Uterus (tissue), 4 donors: Measurements from ENCODE around the gene RDM1. TPM values are rescaled to one million over a fixed set of nuclear protein-coding genes. Genes with fewer than 3 reads are reported as not detected.

Experiments used
- DNase-seq, 2 donors: peaks; one replicate each; pipeline ENCODE4 v3.0.0-alpha.2; 2019 to 2020
- H3K27ac ChIP-seq, 2 donors: fragments of 200-600 bp; sonication (generic); 1 replicate in 1 of 2; 2 replicates in 1 of 2; pipeline ENCODE4 v1.5.1; 2016 to 2018
- H3K27me3 ChIP-seq, 2 donors: fragments of 200-600 bp; sonication (generic); one replicate each; pipeline ENCODE4 v1.5.1; 2018 to 2019; ENCODE audit warnings: control low read depth in 1 of 2
- H3K36me3 ChIP-seq, 2 donors: fragments of 200-600 bp; sonication (generic); one replicate each; pipeline ENCODE4 v1.5.1; 2019; ENCODE audit warnings: control low read depth in 1 of 2
- H3K4me1 ChIP-seq, 2 donors: fragments of 200-600 bp; sonication (generic); one replicate each; pipeline ENCODE4 v1.5.1; 2018 to 2019; ENCODE audit warnings: control low read depth in 1 of 2
- H3K4me3 ChIP-seq, 2 donors: fragments of 200-600 bp; sonication (generic); 1 replicate in 1 of 2; 2 replicates in 1 of 2; pipeline ENCODE4 v1.5.1; 2018 to 2019; ENCODE audit warnings: mild to moderate bottlenecking in 1 of 2
- H3K9me3 ChIP-seq, 2 donors: fragments of 200-600 bp; sonication (generic); one replicate each; pipeline ENCODE4 v1.5.1; 2019; ENCODE audit warnings: control low read depth in 1 of 2
- POLR2A ChIP-seq, 2 donors: fragments of 450-650 bp; IDR thresholded peaks; one replicate each; pipeline ENCODE4 v1.6.1; 2016; ENCODE audit warnings: antibody characterized with exemption in 2 of 2, mild to moderate bottlenecking in 1 of 2, moderate library complexity in 1 of 2
- intact Hi-C: fragments of 100-400 bp; cut with DNase I; formaldehyde crosslinking; loops from one replicate; pipeline ENCODE4 v1.15.1; 2023; ENCODE audit warnings: low total_unique reads
- total RNA-seq, 4 donors: library from RNA; depleted of rRNA in 3 of 4; stranded (reverse); fragments of >200 nt in 3 of 4; gene quantifications; one replicate each; pipeline versions ENCODE4 v1.1.0 to v1.2.4, GENCODE V29; 2014 to 2023
- TF ChIP-seq, protein P1 (sequence below), 4 experiments: fragments of 200-600 bp in 2 of 4; fragments of 450-650 bp in 2 of 4; sonication (generic) in 2 of 4; IDR thresholded peaks; one replicate each; pipeline ENCODE4 v1.5.1; 2016 to 2019; ENCODE audit warnings: antibody characterized with exemption in 4 of 4, mild to moderate bottlenecking in 2 of 4, moderate library complexity in 1 of 4
- donor health status: DM: yes; HTN: yes; CAD: no.

RDM1 gene
- total RNA-seq, 4 donors from 2014 or later = 3.5 TPM; not detected in 3

DNA sequence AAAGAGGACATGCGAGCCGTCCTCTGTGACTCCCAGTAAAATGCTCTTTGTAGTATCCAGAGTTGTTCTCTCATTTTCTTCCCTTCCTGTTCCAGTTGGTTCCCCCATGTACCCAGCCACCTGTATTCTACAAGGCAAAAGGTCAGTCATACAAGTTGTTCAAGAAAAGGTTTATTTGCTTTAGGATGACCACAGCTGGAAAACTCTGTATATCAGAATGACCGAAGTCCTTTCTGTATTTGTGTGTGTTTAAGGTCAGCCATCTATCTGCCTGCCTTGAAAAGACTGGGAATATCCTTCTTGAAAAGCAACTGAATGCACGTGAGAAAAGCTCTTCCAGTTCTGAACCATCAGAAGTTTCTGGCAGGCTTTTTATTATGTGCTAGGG lies 42.4 kb upstream of the RDM1 start:
- no peaks in the 10 kb centered on the region for H3K36me3 ChIP-seq
- peak overlapping the region in 1 of 2 donors; percentile 21 for H3K27ac ChIP-seq
- H3K9me3 ChIP-seq = no peaks in the 10 kb centered on the region
- no peak overlapping the region for H3K4me3 ChIP-seq
- H3K27me3 ChIP-seq = no peaks in the 10 kb centered on the region
- intact Hi-C loops = no loop called here
- DNase-seq = no peak
- TF ChIP-seq, protein P1, sequence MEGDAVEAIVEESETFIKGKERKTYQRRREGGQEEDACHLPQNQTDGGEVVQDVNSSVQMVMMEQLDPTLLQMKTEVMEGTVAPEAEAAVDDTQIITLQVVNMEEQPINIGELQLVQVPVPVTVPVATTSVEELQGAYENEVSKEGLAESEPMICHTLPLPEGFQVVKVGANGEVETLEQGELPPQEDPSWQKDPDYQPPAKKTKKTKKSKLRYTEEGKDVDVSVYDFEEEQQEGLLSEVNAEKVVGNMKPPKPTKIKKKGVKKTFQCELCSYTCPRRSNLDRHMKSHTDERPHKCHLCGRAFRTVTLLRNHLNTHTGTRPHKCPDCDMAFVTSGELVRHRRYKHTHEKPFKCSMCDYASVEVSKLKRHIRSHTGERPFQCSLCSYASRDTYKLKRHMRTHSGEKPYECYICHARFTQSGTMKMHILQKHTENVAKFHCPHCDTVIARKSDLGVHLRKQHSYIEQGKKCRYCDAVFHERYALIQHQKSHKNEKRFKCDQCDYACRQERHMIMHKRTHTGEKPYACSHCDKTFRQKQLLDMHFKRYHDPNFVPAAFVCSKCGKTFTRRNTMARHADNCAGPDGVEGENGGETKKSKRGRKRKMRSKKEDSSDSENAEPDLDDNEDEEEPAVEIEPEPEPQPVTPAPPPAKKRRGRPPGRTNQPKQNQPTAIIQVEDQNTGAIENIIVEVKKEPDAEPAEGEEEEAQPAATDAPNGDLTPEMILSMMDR (IDR thresholded peaks at IDR 0.05) = no peak
- no peak for TF ChIP-seq POLR2A (IDR thresholded peaks at IDR 0.05)
- no peaks in the 10 kb centered on the region for H3K4me1 ChIP-seq

DNA sequence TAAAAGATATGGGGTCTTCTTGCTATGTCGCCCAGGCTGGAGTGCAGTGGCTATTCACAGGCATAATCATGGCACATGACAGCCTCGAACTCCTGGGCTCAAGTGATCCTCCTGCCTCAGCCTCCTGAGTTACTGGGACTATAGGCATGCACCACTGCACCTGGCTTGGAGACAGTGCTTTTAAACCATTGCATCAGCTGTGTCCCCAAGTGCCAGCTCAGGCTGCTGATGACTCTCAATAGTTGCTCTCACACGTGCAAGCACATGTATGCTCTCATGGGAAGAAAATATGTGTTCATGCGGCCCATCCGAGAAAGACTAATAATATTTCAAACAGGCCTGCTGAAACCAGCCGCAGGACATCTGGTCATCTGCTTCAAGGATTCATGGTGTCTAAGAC lies 42.0 kb upstream of the RDM1 start:
- no peaks in the 10 kb centered on the region for H3K9me3 ChIP-seq
- intact Hi-C loops = no loop called here
- H3K4me3 ChIP-seq = no peak overlapping the region
- H3K4me1 ChIP-seq = no peaks in the 10 kb centered on the region
- no peak for TF ChIP-seq POLR2A (IDR thresholded peaks at IDR 0.05)
- TF ChIP-seq, protein P1 (IDR thresholded peaks at IDR 0.05) = no peak
- DNase-seq = no peak
- no peaks in the 10 kb centered on the region for H3K27me3 ChIP-seq
- H3K36me3 ChIP-seq = no peaks in the 10 kb centered on the region
- H3K27ac ChIP-seq = peak overlapping the region in 1 of 2 donors; percentile 27

DNA sequence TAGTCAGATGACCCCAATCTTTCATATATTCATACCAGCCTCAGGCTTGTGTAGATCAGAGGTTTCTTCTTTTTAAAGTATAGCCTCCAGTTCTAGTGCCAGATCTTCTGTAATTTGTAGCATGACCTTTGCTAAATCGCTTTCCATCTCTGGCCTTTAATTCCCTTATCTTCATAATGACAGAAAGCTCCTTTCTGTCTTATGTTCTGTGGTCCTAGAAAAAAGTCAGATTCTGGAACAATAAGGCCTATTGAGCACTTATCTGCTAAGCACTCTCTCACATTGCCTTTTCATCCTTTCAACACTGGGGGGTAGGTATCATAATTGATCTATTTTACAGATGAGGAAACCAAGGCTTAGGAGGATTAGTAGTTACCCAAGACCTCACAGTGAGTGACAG lies 41.5 kb upstream of the RDM1 start:
- intact Hi-C loops = no loop called here
- Histone ChIP-seq H3K4me3 (no peak overlapping the region), H3K27ac (peak overlapping the region in 1 of 2 donors; percentile 27), H3K4me1 (no peaks in the 10 kb centered on the region), H3K36me3 (no peaks in the 10 kb centered on the region), H3K9me3 (no peaks in the 10 kb centered on the region), H3K27me3 (no peaks in the 10 kb centered on the region)
- DNase-seq = no peak
- TF ChIP-seq POLR2A (IDR thresholded peaks at IDR 0.05) = no peak
- TF ChIP-seq, protein P1 (IDR thresholded peaks at IDR 0.05) = no peak

DNA sequence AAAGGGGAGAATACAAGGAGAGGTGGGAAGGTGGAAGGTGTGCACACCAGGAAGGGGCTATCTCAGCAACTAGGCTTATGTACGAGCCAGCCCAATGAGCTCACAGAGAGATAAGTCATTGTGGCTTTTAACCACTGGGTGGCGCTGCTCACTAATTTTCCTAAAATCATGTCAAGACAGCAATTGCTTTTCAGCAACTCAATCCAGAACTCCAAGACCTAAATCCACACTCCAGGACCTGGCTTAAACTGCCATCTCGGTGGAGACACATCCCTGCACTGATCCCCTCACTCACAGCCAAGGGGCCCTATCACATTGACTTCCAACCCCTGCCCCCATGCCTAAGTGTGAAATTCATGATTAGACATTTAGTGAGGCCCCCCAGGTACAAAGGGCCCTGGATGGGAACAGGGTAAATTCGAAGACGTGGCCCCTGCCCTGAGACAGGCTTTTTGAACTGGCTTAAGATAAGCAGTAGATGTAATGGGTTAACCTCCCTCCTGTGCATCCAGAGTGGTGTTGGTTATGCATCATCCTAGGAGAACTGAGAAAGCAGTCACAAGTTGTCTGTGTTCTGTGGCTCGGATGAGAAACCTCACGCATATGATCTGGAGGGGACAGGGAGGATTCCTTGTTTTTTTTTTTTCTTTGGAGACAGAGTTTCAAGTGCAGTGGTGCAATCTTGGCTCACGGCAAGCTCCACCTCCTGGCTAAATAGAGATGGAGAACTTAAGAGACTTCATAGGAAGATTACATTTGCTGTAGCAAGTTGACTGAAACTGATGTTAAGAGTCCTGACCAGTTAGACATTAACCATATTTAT lies 39.2 kb upstream of the RDM1 start:
- Histone ChIP-seq H3K27me3 (no peaks in the 10 kb centered on the region), H3K4me1 (no peaks in the 10 kb centered on the region), H3K36me3 (no peaks in the 10 kb centered on the region), H3K4me3 (no peak overlapping the region), H3K27ac (no peak overlapping the region), H3K9me3 (no peaks in the 10 kb centered on the region)
- TF ChIP-seq, protein P1 (IDR thresholded peaks at IDR 0.05) = peak; percentile 48 to 82 (median 64)
- no peak for TF ChIP-seq POLR2A (IDR thresholded peaks at IDR 0.05)
- DNase-seq = peak; percentile 33 to 70
- intact Hi-C loops = no loop called here

DNA sequence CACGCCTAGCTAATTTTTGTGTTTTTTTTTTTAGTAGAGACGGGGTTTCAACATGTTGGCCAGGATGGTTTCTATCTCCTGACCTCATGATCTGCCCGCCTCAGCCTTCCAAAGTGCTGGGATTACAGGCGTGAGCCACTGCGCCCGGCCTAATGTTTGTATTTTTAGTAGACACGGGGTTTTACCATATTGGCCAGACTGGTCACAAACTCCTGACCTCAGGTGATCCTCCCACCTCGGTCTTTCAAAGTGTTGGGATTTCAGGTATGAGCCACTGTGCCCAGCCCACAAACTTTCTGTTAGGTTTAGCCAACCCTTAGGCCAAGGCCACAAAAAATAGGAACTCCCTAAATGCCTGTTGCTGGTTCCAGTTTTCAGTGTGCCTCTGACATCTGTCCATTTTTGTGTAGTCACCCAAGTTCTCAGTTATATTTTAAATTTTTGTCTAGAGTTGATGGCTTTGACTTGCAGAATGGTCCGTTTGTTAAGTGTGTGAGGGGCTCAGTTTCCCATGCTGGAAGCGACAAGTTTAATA lies 38.0 kb upstream of the RDM1 start:
- H3K27ac ChIP-seq = no peak overlapping the region
- no peak for DNase-seq
- TF ChIP-seq POLR2A (IDR thresholded peaks at IDR 0.05) = no peak
- TF ChIP-seq, protein P1 (IDR thresholded peaks at IDR 0.05) = no peak
- H3K9me3 ChIP-seq = no peaks in the 10 kb centered on the region
- intact Hi-C loops = no loop called here
- H3K36me3 ChIP-seq = no peaks in the 10 kb centered on the region
- no peaks in the 10 kb centered on the region for H3K27me3 ChIP-seq
- no peak overlapping the region for H3K4me3 ChIP-seq
- H3K4me1 ChIP-seq = no peaks in the 10 kb centered on the region
